ELF-1 (cell line): Measurements from ENCODE around the gene GART.
"Not testable (repeated sequence)": the region's sequence is repeated elsewhere in the genome, so short reads cannot be mapped to it uniquely, and the experiment has no call there.

Source experiments
- DNase-seq: peaks from one replicate; pipeline ENCODE4 v3.0.0-alpha.2; 2016; ENCODE audit warnings: low read depth, low spot score

The GART gene

DNA sequence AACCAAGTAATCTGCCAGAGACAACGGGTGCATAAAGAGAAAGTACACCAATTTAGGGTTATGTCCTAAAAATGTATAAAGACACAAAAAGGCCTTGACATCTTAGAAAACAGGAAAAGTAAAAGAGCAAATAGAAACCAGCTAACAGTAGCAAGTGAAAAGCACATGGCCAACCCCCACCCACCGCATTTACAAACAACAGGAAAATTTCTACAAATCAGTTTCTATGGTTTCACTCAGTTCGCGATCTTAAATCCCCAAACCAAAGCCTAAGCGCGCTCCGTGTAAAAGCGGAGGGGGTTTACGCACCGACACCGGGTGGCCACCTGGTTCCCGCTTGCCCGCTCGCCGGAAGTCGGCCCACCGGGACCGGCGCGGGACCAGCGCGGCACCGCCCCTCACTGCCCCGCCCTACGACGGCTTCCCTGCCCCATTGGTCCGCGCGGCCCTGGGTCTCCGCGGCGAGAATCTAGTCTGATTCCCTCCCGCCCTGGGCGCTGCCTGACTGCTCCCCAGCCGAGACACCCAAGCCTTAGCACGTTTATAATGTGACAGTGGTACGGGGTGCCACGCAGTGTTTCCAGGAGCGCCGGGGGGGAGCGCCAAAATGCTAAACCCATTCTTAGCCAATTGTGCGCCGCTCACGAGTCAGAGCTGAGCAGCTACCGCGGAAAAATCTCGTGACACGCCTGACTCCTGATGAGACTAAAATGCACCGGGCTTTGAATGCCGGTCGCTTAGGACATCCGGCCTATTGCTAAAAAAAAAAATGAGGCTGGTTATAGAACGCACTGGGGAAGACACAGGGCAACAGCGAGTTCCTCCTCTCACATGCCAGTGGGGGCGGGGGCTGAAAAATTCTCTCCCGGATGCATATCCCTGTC, at the start of gene GART:
GART (minus strand) TSS at position 362 of the 884 bp plus-strand sequence. CDS start 2,802 bp downstream, outside the sequence.
- peak; percentile 92 for DNase-seq

DNA sequence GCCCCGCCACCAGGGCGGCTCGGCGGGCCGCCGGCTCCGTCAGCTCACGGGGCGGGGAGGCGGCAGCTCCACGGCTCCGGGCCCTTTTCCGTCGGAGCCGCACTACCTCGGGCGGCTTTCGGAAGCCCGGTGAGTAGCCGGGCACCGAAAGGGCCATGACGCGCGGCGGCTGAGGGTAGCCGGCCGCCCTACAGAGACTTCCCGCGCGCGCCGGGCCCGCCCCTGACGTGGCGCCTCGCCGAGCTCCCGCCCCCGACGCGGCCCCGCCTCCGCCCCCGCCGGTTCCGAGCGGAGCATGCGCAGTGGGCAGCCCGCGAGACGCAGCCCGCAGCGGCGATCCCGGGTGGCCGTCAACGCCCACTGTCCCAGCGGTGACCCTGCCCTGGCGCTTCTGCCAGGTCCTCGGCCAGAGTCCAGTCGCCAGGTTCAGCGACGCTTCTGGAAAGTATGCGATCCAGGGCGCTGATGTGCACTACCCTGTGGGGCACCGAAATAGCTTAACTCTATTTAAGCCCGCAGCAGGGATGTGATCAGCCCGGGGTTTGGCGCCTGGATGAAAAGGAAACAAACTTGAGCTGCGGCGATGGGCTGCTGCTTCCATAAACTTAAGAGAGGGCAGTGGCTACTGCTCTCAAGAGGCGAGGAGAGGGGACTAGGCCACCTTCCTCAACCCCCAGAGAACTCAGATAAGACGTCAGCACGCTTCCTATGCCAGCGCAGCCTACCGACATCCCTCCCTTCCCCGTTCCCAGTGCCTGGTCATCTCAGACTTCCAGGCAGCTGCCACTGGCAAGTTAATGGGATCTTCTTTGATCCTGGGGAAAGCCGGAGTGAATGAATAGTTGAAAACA, 46.8 kb upstream of the GART start, which contains the start of gene DONSON:
DONSON (minus strand) TSS at position 200 of the 851 bp plus-strand sequence; CDS start at position 157, 43 bp downstream.
- peak; percentile 86 for DNase-seq

DNA sequence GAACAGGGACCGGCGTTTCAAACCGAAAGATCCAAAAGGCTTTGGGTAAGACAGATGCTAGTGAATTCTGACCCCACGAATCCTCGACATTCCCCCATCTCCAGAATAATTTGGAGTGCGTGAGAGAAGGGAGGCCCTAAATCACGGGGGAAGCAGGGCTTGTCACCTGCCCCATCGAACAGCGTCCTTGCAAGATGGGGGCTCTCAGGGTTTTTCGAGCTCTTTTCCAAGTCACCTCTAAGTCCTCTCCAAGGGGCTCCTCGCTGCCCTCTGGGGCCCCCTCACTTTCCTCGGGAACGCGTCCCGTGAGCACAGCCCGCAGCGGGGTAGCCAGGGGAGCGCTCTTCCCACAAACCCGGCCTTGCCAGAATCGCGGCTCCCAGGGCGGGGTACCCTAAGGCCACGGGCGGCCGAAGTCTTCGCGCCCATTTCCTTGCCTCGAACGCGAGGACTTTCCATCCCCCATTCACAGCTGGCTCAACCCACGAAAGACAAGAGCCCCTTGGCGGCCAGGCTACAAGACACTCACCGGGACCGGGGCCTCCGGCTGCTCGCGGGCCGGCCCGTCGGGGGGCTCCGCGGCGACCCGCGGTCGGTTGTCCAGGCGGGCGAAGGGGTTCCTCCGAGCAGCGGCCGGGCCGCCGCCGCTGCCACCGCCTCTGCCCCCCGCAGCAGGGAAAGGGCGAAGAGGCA, 46.0 kb upstream of the GART start:
- DNase-seq: peak; percentile 48

- no peak for DNase-seq
Measured at GRCh38 chr21:33586927-33587326, 45.0 kb upstream of the GART start.

GRCh38 chr21:33584455-33584854, 42.5 kb upstream of the GART start:
- no peak for DNase-seq

GRCh38 chr21:33578959-33579542, 37.1 kb upstream of the GART start:
- no peak for DNase-seq

DNA sequence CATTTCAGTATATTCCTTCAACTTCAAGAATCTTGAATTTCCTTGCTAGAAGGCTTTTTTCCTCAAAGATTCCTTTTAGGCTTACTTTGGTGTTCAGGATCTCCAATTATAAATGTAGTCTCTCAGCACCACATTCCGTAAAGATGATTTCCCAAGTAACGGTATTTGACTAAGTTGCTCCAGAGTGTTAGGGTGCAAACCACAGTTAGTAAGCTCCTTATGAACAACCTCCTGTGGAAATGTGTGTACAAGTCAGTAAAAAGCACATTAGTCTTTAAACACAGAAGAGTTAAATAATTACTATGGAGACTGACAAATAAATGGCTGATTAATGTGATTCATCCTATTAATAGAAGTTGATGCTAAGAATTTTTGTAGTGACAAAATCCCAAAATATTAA, 36.3 kb upstream of the GART start:
- DNase-seq: no peak

- DNase-seq: not testable (repeated sequence)
Measured at GRCh38 chr21:33576741-33577141, 34.8 kb upstream of the GART start.

DNA sequence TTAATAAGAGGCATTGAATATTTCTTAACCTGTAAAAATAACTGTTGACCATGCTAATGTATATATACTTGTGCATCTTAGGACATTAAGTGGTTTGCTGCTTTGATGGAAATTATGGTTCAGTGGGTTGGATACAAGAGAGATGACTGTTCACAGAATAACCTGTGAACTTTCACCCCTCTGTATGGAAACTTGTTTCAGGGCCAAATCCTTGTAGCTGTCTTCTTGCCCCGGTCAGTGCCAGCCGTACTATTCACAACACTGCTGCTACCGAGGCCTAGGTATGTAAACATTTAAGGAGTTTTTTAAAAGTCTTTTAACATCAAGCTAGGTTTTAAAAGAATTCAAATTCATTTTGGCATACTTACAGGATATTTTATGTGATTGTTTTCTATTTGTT, 30.4 kb upstream of the GART start:
- DNase-seq: no peak

GRCh38 chr21:33569991-33570390, 28.1 kb upstream of the GART start:
- no peak for DNase-seq

GRCh38 chr21:33568448-33568847, 26.5 kb upstream of the GART start:
- no peak for DNase-seq

DNA sequence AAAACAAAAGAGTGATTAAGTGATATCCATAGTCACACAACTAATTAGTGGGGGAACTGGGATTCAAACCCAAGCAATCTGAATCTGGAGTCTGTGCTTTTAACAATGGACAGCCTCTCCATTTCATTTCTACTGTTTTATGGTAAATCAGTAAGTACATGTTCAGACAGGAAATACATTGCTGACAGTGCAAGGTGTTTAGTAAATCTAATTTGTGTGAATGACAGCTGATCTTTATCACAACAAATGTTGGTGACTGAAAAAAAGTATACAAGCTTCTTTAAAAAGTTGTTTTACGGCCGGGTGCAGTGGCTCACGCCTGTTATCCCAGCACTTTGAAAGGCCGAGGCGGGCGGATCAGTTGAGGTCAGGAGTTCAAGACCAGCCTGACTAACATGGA, 26.0 kb upstream of the GART start:
- DNase-seq: no peak

DNA sequence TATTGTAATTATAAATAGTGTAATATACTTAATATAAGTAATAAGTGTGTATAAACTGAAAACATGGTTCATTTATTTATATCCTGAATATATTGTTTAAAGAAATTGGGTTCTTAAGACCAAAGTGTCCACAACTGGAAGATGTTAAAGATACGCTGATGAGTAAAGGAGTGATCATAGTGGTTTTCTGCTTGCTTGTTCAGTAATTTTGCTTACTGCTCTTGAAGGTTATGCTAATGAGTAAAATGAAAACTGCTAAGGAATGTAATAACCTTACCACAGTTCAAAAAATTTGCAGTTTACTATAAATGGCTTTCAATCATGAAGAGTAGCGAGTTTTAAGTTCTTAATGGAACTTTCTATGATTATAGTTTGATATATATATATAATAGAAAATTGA, 24.6 kb upstream of the GART start:
- no peak for DNase-seq

GRCh38 chr21:33562389-33562788, 20.5 kb upstream of the GART start:
- no peak for DNase-seq

- no peak for DNase-seq
Measured at GRCh38 chr21:33561373-33561772, 19.5 kb upstream of the GART start.

DNA sequence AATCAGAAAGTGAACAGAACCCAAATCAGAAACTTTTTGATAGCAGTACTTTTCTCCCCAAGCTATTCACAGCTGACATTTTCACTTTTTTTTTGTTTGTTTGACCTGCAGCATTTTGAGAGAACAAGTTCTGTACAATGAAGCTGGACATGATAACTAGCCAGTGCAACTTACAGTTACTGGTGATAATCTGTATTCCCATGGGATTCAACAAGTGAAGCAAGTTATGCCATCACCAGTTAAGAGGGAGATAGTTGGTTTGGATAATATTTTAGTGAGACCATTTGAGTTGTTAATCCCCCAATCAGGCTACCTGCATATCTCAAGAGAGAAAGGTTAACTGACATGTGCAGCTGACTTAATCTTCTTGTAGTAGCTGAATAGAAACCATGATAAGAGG, 19.0 kb upstream of the GART start:
- DNase-seq: no peak

DNA sequence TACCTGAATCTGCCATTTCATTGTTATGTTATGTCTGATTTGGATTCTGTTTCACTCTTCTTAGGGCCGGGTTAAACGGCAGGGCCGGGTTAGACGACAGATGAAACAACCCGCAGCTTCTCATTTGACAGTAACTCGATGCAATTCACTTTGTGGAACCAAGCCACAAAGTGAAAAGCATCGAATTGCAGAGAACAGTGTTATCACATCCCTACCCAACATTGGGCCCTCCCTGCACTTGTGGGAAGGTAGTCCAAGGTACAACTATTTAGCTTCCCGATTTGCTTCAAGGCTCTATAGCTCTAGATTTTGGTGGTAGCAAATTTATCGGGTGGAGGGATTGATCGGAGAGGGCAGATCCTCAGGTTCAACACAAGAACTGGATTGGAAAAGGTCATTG, 17.9 kb upstream of the GART start:
- no peak for DNase-seq

- DNase-seq: no peak
Measured at GRCh38 chr21:33558777-33559421, 17.0 kb upstream of the GART start.

GRCh38 chr21:33557447-33557846, 15.5 kb upstream of the GART start:
- DNase-seq: no peak

DNA sequence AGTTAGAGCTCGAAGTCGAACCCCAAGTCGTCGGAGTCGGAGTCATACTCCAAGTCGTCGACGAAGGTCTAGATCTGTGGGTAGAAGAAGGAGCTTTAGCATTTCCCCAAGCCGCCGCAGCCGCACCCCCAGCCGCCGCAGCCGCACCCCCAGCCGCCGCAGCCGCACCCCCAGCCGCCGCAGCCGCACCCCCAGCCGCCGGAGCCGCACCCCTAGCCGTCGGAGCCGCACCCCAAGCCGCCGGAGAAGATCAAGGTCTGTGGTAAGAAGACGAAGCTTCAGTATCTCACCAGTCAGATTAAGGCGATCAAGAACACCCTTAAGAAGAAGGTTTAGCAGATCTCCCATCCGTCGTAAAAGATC, 13.0 kb upstream of the GART start:
- no peak for DNase-seq
